GM19397 (cell line): ENCODE data around the gene ART3.
"Not testable (repeated sequence)": the region's sequence is repeated elsewhere in the genome, so short reads cannot be mapped to it uniquely, and the experiment has no call there.

ENCODE experiments used
- ATAC-seq: cut with Tn5 transposase; IDR thresholded peaks from one replicate; pipeline ENCODE4 v1.9.1; 2021; ENCODE audit warnings: mild to moderate bottlenecking, moderate library complexity; ENCODE audit not compliant: unreplicated experiment

The ART3 gene

GRCh38 chr4:76074468-76074867 is at the start of gene ART3:
TSS of gene ART3 (plus strand) at chr4:76074709. CDS start at chr4:76075890, 1,181 bp downstream.
- ATAC-seq, result no peak

- no peak for ATAC-seq
Measured at GRCh38 chr4:76028350-76028765, 46.2 kb upstream of the ART3 start.

- ATAC-seq, result no peak
Measured at GRCh38 chr4:76029300-76029699, 45.2 kb upstream of the ART3 start.

DNA sequence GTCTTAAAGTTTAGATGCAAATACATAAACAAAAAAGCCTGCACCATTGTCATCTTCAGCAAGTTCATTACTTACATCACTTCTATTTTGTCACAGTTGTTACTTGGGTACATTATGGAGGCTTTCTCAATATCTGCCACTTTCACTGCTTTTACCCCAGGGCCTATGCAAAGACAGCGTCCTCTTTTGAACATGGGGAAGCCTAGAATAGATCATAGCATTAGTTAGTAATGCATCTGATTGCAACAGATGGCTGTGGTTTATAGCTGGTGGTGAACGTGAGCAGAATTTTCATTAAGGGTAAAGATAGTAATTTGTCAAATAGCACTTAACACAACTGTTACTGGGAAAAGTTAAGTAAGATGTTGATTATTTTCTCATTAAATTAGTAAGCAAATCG is 39.4 kb upstream of the ART3 start:
- no peak for ATAC-seq

- ATAC-seq, result no peak
Measured at GRCh38 chr4:76035799-76036380, 38.6 kb upstream of the ART3 start, which contains the start of gene CXCL11. TSS of gene CXCL11 (minus strand) at chr4:76036070. CDS start at chr4:76035987, 83 bp downstream.

GRCh38 chr4:76036855-76037254 is 37.7 kb upstream of the ART3 start:
- ATAC-seq, result no peak

DNA sequence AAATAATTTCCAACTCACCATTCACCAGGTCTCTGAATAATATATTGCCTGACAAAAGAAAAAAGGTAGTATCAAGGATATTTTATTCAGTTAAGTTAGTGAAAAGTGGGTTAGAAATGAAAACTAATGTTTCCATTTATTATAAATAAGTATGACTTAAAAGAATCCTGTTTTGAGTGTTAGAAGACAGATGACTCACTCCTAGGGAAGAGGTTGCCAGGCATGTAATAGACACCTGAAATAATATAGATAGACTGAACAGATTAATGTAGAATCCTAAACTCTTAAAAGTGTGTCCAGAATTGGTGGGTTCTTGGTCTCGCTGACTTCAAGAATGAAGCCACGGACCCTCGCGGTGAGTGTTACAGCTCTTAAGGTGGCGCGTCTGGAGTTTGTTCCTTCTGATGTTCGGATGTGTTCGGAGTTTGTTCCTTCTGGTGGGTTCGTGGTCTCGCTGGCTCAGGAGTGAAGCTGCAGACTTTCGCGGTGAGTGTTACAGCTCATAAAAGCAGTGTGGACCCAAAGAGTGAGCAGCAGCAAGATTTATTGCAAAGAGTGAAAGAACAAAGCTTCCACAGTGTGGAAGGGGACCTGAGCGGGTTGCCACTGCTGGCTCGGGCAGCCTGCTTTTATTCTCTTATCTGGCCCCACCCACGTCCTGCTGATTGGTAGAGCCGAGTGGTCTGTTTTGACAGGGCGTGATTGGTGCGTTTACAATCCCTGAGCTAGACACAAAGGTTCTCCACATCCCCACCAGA is 32.1 kb upstream of the ART3 start:
- ATAC-seq, result not testable (repeated sequence)

DNA sequence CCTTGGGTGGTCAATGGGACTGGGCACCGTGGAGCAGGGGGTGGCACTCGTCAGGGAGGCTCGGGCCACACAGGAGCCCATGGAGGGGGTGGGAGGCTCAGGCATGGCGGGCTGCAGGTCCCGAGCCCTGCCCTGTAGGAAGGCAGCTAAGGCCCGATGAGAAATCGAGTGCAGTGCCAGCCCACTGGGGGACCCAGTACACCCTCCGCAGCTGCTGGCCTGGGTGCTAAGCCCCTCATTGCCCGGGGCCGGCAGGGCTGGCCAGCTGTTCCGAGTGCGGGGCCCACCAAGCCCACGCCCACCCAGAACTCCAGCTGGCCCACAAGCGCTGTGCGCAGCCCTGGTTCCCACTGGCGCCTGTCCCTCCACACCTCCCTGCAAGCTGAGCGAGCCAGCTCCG is 31.2 kb upstream of the ART3 start:
- not testable (repeated sequence) for ATAC-seq

DNA sequence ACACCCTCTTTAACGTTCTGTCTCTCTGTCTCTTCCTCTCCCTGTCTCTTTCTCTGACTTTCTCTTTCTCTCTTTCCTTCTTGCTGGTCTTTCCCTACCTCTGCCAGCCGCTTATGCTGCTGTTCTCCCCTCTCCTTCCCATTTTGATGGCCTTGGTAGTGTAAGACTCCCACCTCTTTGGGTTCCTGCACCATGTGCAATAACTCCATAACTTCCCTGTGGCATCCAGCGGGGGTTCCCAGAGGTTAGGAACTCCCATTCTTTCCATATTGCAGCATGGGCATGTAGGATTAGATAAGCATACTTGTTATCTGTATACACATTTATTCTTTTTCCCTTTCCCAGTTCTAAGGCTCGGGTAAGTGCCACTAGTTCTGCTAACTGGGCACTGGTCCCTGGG is 29.8 kb upstream of the ART3 start:
- not testable (repeated sequence) for ATAC-seq

GRCh38 chr4:76049860-76050416 is 24.6 kb upstream of the ART3 start:
- not testable (repeated sequence) for ATAC-seq

DNA sequence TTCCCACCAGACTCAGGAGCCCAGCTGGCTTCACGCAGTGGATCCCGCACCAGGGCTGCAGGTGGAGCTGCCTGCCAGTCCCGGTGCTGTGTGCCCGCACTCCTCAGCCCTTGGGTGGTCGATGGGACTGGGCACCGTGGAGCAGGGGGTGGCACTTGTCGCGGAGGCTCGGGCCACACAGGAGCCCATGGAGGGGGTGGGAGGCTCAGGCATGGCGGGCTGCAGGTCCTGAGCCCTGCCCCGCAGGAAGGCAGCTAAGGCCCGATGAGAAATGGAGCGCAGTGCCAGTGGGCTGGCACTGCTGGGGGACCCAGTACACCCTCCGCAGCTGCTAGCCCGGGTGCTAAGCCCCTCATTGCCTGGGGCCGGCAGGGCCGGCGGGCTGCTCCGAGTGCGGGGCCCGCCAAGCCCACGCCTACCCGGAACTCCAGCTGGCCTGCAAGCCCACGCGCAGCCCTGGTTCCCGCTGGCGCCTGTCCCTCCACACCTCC is 23.9 kb upstream of the ART3 start:
- ATAC-seq, result not testable (repeated sequence)

- ATAC-seq, result no peak
Measured at GRCh38 chr4:76053730-76054129, 20.8 kb upstream of the ART3 start.

GRCh38 chr4:76055016-76055415 is 19.5 kb upstream of the ART3 start:
- ATAC-seq, result peak; percentile 92

DNA sequence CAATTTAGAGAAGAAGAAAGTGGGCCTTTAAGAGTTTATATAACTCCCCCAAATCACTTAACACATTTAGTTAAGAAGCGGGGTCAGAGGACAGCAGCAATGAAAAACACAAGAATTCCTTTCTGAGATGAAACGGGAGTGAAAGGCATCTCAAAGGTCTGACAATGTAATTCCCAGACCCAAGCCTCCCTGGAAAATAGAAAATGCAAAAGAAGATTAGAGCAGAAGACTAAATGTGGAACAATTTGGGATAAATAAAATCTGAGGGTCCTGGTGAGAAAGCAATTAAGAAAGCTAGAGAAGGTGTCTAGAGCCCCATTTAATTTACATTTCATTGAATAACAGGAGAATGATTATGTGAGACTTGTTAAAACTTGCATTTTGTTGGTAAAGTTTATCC is 19.1 kb upstream of the ART3 start:
- no peak for ATAC-seq

- ATAC-seq, result no peak
Measured at GRCh38 chr4:76058302-76058701, 16.2 kb upstream of the ART3 start.

DNA sequence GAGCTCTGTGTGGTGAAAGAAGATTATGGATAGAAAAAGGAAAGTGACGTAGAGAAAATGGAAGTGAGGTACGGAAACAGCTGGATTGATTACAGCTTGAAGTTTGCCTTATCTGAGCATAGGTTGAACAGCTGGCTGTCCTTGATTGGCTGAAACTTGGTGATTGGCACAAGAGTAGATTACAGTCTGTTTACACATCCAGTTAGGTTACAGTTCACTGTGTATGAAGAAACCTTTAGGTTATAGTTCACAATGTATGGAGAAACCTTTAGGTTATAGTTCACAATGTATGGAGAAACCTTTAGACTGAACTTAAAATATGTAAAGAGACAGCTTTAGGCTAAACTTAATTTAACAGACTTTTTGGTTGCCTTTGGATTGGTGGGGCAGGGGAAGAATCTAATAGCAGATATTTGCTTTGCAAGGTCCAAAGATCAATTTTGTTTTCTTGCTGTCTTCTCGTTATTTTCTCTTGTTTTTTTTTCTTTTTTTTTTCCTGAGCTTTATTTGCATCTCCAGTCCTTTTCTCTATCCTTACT is 15.6 kb upstream of the ART3 start:
- ATAC-seq, result no peak

DNA sequence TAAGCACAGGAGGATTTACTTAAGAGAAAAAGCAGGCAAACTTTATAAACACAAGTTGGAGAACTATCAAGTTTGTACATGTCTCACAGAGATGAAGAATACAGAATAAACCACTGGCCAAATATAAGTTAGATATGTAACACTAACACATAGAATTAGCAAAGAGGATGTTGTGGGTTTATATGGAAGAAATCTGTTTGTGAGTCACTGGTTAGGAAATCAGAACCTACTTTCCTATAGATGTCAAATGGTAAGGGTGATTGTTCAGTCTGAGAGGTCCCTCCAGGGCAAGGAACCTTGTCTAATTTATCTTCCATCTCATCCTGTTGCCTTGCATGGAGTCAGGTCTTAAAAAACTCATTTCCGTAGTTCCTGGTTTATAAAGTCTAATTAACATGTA is 14.8 kb upstream of the ART3 start:
- no peak for ATAC-seq

GRCh38 chr4:76060506-76060905 is 14.0 kb upstream of the ART3 start:
- ATAC-seq, result no peak

DNA sequence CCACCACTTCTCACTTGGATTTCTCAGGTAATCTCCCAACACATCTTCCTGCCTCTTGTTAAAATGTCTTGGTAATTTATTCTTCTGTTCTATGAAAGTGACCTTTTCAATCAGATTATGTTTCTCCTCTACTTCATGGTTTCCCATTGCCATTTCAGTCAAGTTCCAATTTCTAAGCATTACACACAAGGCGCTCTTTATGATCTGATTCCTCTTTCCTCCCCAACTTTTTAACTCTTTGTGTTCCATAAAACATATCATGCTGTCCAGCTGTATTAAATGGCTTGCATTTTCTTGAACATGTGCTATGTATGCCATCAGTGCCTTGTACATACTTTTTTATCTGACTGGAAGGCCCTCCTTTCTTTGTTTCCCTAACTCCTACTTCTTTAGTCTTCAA is 13.1 kb upstream of the ART3 start:
- ATAC-seq, result no peak

- no peak for ATAC-seq
Measured at GRCh38 chr4:76061982-76062381, 12.5 kb upstream of the ART3 start.

DNA sequence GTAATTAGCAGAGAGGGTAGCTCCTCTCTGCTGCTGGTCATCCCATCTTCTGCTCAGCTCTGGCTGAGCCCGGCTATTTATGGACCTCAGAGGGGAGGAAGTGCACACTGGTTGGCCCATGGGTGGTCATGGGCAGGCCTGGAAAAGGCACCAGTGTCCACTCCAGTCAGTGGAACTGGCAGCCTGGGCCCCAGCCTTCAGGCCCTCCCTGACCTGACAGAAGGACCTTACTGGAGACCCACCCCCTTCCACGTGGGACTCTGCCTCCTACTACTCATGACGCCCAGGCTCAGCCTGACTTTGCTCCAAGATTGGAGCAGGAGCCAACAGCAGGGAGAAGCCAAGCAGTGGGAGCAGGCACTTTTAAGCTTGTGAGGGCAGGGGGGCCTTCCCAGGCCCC is 8.0 kb upstream of the ART3 start:
- no peak for ATAC-seq
